DND-41 (cell line): Measurements from ENCODE around the gene RENBP.

Source experiments
- ATAC-seq: fragments of 200-7000 bp; cut with Tn5 transposase; 3 replicates; pipeline ENCODE4 v1.9.1; 2021; ENCODE audit warnings: low read depth; ENCODE audit not compliant: insufficient read depth
- DNase-seq: peaks from one replicate; pipeline ENCODE4 v3.0.0-alpha.2; 2020
- H2AFZ ChIP-seq: 2 replicates; pipeline ENCODE4 v1.6.0; 2012; ENCODE audit warnings: low read depth, low read length
- H3K27ac ChIP-seq: 2 replicates; pipeline ENCODE4 v1.5.1; 2012; ENCODE audit warnings: low read length, inconsistent platforms
- H3K27me3 ChIP-seq: fragments of 200-600 bp; sonication (generic); 2 replicates; pipeline ENCODE4 v1.6.0; 2012; ENCODE audit warnings: low read length, mild to moderate bottlenecking, inconsistent platforms; ENCODE audit not compliant: insufficient read depth, poor library complexity
- H3K36me3 ChIP-seq: 2 replicates; pipeline ENCODE4 v1.5.1; 2012; ENCODE audit warnings: low read length, inconsistent platforms; ENCODE audit not compliant: insufficient read depth
- H3K4me1 ChIP-seq: 2 replicates; pipeline ENCODE4 v1.5.1; 2012; ENCODE audit warnings: mild to moderate bottlenecking, low read length; ENCODE audit not compliant: insufficient read depth
- H3K4me2 ChIP-seq: 2 replicates; pipeline ENCODE4 v1.6.0; 2012; ENCODE audit warnings: mild to moderate bottlenecking, moderate library complexity, low read length, inconsistent platforms; ENCODE audit not compliant: insufficient read depth
- H3K4me3 ChIP-seq, 2 experiments: fragments of 200-600 bp in 1 of 2; shearing (Covaris generic) in 1 of 2; 2 replicates each; pipeline ENCODE4 v1.5.1; 2012 to 2016; ENCODE audit warnings: inconsistent platforms in 2 of 2, low read length in 2 of 2, mild to moderate bottlenecking in 2 of 2, low read depth in 1 of 2, moderate library complexity in 1 of 2
- H3K79me2 ChIP-seq: 2 replicates; pipeline ENCODE4 v1.6.0; 2012; ENCODE audit warnings: low read length, inconsistent platforms; ENCODE audit not compliant: insufficient read depth
- H3K9ac ChIP-seq: 2 replicates; pipeline ENCODE4 v1.6.0; 2012; ENCODE audit warnings: low read depth, mild to moderate bottlenecking, inconsistent platforms, low read length, moderate library complexity
- H3K9me3 ChIP-seq: 2 replicates; pipeline ENCODE4 v1.5.1; 2012; ENCODE audit warnings: low read length, moderate library complexity, mild to moderate bottlenecking, inconsistent platforms; ENCODE audit not compliant: insufficient read depth, severe bottlenecking
- H4K20me1 ChIP-seq: 2 replicates; pipeline ENCODE4 v1.6.0; 2012; ENCODE audit warnings: low read length; ENCODE audit not compliant: insufficient read depth
- CTCF ChIP-seq: IDR thresholded peaks from 2 replicates; pipeline ENCODE4 v1.5.1; 2012; ENCODE audit warnings: borderline replicate concordance, low read length, moderate library complexity, mild to moderate bottlenecking; ENCODE audit not compliant: poor library complexity, severe bottlenecking; ENCODE audit errors: extremely low read depth
- EZH2 ChIP-seq: IDR thresholded peaks from 3 replicates; pipeline ENCODE4 v1.6.1; 2012; ENCODE audit warnings: borderline replicate concordance, low read depth, mild to moderate bottlenecking, moderate library complexity, low read length, inconsistent platforms; ENCODE audit not compliant: severe bottlenecking

RENBP gene

DNA sequence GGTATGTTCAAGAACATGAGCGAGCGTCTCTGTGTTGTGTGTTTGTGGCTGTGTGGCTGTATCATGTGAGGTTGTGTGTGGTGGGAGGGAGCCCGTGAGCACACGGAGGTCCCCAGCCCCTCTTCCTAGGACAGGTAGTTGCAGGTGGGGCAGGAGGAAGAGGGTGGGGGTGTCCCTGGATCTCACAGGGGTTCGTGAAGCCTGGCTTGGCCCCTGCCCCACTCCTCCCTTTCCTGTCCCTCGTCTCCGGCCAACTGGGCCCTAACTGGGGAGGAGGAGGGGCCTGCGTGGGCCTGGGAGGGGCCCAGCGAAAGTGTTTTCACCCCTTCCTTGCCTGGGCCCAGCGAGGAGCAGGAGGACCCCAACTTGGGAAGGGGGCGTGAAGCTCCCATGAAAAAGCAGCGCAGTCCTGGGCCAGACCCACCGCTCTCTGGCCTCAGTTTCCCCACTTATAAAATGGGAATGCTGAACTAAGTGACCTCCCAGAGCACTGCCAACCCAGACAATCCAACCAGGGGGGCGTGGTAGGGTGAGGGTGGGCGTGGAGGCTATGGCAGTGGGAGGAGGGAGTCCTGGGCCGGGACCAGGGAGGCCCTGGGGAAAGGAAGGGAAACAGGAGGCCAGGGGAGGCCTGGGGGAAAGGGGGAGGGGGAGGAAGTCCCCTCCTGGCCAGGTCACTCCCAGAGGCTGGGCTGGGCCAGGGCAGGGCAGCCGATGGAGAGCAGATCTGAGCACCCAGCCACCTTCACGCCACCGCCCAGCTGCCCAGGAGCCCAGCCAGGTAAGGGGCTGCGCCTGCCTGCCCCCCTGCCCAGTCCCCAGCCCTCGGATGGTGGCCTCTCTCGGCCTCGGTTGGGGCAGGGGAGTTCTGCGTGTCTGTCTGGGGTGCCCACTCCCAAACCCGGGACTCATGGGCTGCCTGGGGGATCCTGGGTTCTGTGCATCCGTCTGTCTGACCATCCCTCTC lies 40.2 kb downstream of the RENBP start, which contains the start of gene AVPR2:
Gene AVPR2, plus strand, starts transcription at position 683 of the 967 bp plus-strand sequence. CDS start 473 bp downstream, outside the sequence.
- Histone ChIP-seq H3K4me2 (no peak within 1 kb of the TSS), H3K36me3 (peaks cover 18% of the 10 kb centered on the region), H3K27me3 (no peaks in the 10 kb centered on the region), H4K20me1 (no peaks in the 10 kb centered on the region), H3K4me3 (no peak within 1 kb of the TSS), H3K4me1 (peaks cover 18% of the 10 kb centered on the region), H2AFZ (no peak within 1 kb of the TSS), H3K9me3 (no peaks in the 10 kb centered on the region), H3K27ac (no peak within 1 kb of the TSS), H3K9ac (no peak within 1 kb of the TSS), H3K79me2 (no peaks in the 10 kb centered on the region)
- peak; percentile 4; the same call in 1 of the 3 replicates for ATAC-seq
- peak; percentile 15 for DNase-seq
- TF ChIP-seq CTCF (no peak), EZH2 (no peak)

- H3K4me2 ChIP-seq: no peak overlapping the region
- H3K4me3 ChIP-seq: no peak overlapping the region
- ATAC-seq (peak; percentile 5; the same call in 1 of the 3 replicates), DNase-seq (no peak)
- peaks cover 18% of the 10 kb centered on the region for H3K4me1 ChIP-seq
- H3K79me2 ChIP-seq: no peaks in the 10 kb centered on the region
- TF ChIP-seq EZH2: no peak
- TF ChIP-seq CTCF: no peak
- H3K9me3 ChIP-seq: no peaks in the 10 kb centered on the region
- no peak overlapping the region for H3K9ac ChIP-seq
- peaks cover 9% of the 10 kb centered on the region for H3K36me3 ChIP-seq
- no peak overlapping the region for H3K27ac ChIP-seq
- H4K20me1 ChIP-seq: no peaks in the 10 kb centered on the region
- no peak overlapping the region for H2AFZ ChIP-seq
- H3K27me3 ChIP-seq: no peaks in the 10 kb centered on the region
Observed at GRCh38 chrX:153903238-153903980, 41.0 kb downstream of the RENBP start.

DNA sequence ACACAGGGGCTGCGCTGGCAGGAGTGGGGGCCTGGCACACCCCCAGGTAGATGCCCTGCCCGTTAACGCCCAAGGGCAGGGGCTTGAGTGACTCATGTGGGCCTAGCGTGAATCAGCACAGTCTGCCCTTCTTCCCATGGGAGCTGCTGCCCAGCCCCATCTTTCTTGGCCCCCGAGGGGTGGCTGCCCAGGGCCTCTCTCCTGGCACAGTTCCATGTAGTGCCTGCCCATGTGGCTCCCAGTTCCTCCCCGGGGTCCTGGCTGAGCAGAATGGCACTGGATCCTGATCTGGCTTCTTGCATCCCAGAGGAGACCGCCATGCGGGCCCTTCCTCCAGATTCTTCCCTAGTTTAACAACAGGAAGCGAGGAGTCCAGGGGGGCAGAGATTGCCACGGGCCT lies 42.1 kb downstream of the RENBP start:
- ATAC-seq: no peak
- Histone ChIP-seq H3K4me2 (no peak overlapping the region), H3K79me2 (no peaks in the 10 kb centered on the region), H3K27me3 (no peaks in the 10 kb centered on the region), H4K20me1 (no peaks in the 10 kb centered on the region), H3K9me3 (no peaks in the 10 kb centered on the region), H2AFZ (no peak overlapping the region), H3K9ac (no peak overlapping the region), H3K36me3 (peaks cover 5% of the 10 kb centered on the region), H3K27ac (no peak overlapping the region), H3K4me1 (peaks cover 18% of the 10 kb centered on the region), H3K4me3 (no peak overlapping the region)
- no peak for TF ChIP-seq CTCF
- no peak for DNase-seq
